HCT116 (cell line): ENCODE data around the gene EHD4. TPM values are rescaled to one million over a fixed set of nuclear protein-coding genes. Genes with fewer than 3 reads are reported as not detected.

Experiments used
- ATAC-seq: fragments of 200-7000 bp; cut with Tn5 transposase; 2 replicates; pipeline ENCODE4 v1.9.1; 2020; ENCODE audit warnings: mild to moderate bottlenecking, moderate library complexity
- BruUV-seq: library from RNA; stranded (reverse); fragments of 400-500 nt; replicated peaks from 2 replicates; lab custom pipeline; 2021; lab: Mats Ljungman, UMichigan
- CTCF ChIA-PET: fragments of 300-600 bp; sonication (Branson Sonifier 250); formaldehyde crosslinking; loops from one replicate; lab custom pipeline; 2021; ENCODE audit warnings: antibody characterized with exemption; lab: Charles Lee
- POLR2A ChIA-PET: fragments of 300-600, 350-600 bp; sonication (Branson Sonifier 250); formaldehyde crosslinking; loops from one replicate; lab custom pipeline; 2021; ENCODE audit warnings: antibody characterized with exemption; lab: Charles Lee
- RAD21 ChIA-PET, 2 experiments: fragments of 300-600 bp; sonication (Branson Sonifier 250); formaldehyde crosslinking; loops; one replicate each; lab custom pipeline; 2023; ENCODE audit warnings: low total read pairs in 2 of 2; ENCODE audit not compliant: uncharacterized antibody in 2 of 2, unreplicated experiment in 2 of 2, low non-redundant PET in 1 of 2; lab: Charles Lee
- DNase-seq: peaks from one replicate; pipeline ENCODE4 v3.0.0-alpha.2; 2010; ENCODE audit warnings: low read depth, low spot score
- H2AFZ ChIP-seq: fragments of 200-600 bp; shearing (Covaris generic), sonication (generic); 2 replicates; pipeline ENCODE4 v1.6.1; 2017; ENCODE audit warnings: low read depth, mixed run types, mixed read lengths, antibody characterized with exemption, low read length; ENCODE audit not compliant: poor library complexity, severe bottlenecking
- H3K27ac ChIP-seq: 2 replicates; pipeline ENCODE4 v1.5.1; 2012; ENCODE audit warnings: low read depth, low read length
- H3K27me3 ChIP-seq: fragments of 200-600 bp; sonication (generic); 2 replicates; pipeline ENCODE4 v1.6.1; 2016; ENCODE audit warnings: mixed run types, low read length, mixed read lengths; ENCODE audit not compliant: insufficient read depth
- H3K36me3 ChIP-seq, 2 experiments: fragments of 200-500 bp in 1 of 2; fragments of 200-600 bp in 1 of 2; sonication (Bioruptor generic) in 1 of 2; sonication (generic) in 1 of 2; 2 replicates each; pipeline versions ENCODE4 v1.5.1 to v1.6.1; 2014 to 2016; ENCODE audit warnings: low read length in 2 of 2, inconsistent platforms in 1 of 2, mixed read lengths in 1 of 2, mixed run types in 1 of 2; ENCODE audit not compliant: insufficient read depth in 2 of 2, control insufficient read depth in 1 of 2
- H3K4me1 ChIP-seq, 2 experiments: fragments of 200-600 bp in 1 of 2; sonication (generic) in 1 of 2; 2 replicates each; pipeline versions ENCODE4 v1.5.1 to v1.6.1; 2012 to 2017; ENCODE audit warnings: low read length in 2 of 2, inconsistent platforms in 1 of 2, mild to moderate bottlenecking in 1 of 2, mixed read lengths in 1 of 2, mixed run types in 1 of 2, moderate library complexity in 1 of 2; ENCODE audit not compliant: insufficient read depth in 2 of 2, control insufficient read depth in 1 of 2
- H3K4me2 ChIP-seq: fragments of 200-600 bp; sonication (generic); 2 replicates; pipeline ENCODE4 v1.6.1; 2017; ENCODE audit warnings: mixed run types, low read length, mixed read lengths
- H3K4me3 ChIP-seq, 2 experiments: fragments of 200-600 bp in 1 of 2; sonication (generic) in 1 of 2; replicated peaks in 1 of 2; 2 replicates each; pipeline ENCODE4 v1.5.1; 2011 to 2016; ENCODE audit warnings: low read length in 2 of 2, control low read depth in 1 of 2, low read depth in 1 of 2, mild to moderate bottlenecking in 1 of 2, mixed read lengths in 1 of 2, mixed run types in 1 of 2
- H3K79me2 ChIP-seq: fragments of 200-600 bp; sonication (generic); 2 replicates; pipeline ENCODE4 v1.6.1; 2017; ENCODE audit warnings: mild to moderate bottlenecking, mixed run types, low read length, moderate library complexity, mixed read lengths; ENCODE audit not compliant: insufficient read depth
- H3K9ac ChIP-seq: fragments of 200-600 bp; sonication (generic); 2 replicates; pipeline ENCODE4 v1.6.1; 2016; ENCODE audit warnings: low read length, mixed read lengths
- H3K9me2 ChIP-seq: fragments of 200-600 bp; sonication (generic), shearing (Covaris generic); 2 replicates; pipeline ENCODE4 v1.6.1; 2017; ENCODE audit warnings: mixed run types, mild to moderate bottlenecking, moderate library complexity; ENCODE audit not compliant: insufficient read depth
- H3K9me3 ChIP-seq, 2 experiments: fragments of 200-500 bp in 1 of 2; fragments of 200-600 bp in 1 of 2; sonication (Bioruptor generic) in 1 of 2; sonication (generic) in 1 of 2; 2 replicates each; pipeline ENCODE4 v1.6.1; 2014 to 2017; ENCODE audit warnings: low read length in 2 of 2, mixed read lengths in 2 of 2, inconsistent platforms in 1 of 2, low read depth in 1 of 2, mild to moderate bottlenecking in 1 of 2, mixed run types in 1 of 2, moderate library complexity in 1 of 2; ENCODE audit not compliant: control insufficient read depth in 1 of 2, insufficient read depth in 1 of 2
- H4K20me1 ChIP-seq: fragments of 200-600 bp; sonication (generic), shearing (Covaris generic); 2 replicates; pipeline ENCODE4 v1.6.1; 2017; ENCODE audit warnings: mixed run types, mild to moderate bottlenecking, moderate library complexity; ENCODE audit not compliant: insufficient read depth
- CBX3 ChIP-seq: IDR thresholded peaks from 2 replicates; pipeline ENCODE4 v1.6.1; 2012; ENCODE audit warnings: low read depth
- CEBPB ChIP-seq: IDR thresholded peaks from 2 replicates; pipeline ENCODE4 v1.6.1; 2012; ENCODE audit warnings: low read depth
- CTCF ChIP-seq, 3 experiments: fragments of 200-600 bp in 1 of 3; sonication (generic) in 1 of 3; IDR thresholded peaks in 2 of 3; conservative IDR thresholded peaks in 1 of 3; 2 replicates each; pipeline ENCODE4 v1.5.1; 2012 to 2017; ENCODE audit warnings: low read depth in 2 of 3, low read length in 2 of 3, antibody characterized with exemption in 1 of 3, borderline replicate concordance in 1 of 3, control low read depth in 1 of 3, mild to moderate bottlenecking in 1 of 3, mixed read lengths in 1 of 3, mixed run types in 1 of 3, moderate library complexity in 1 of 3; ENCODE audit not compliant: insufficient read depth in 1 of 3
- EGR1 ChIP-seq: IDR thresholded peaks from 2 replicates; pipeline ENCODE4 v1.6.1; 2012; ENCODE audit warnings: low read depth
- ELF1 ChIP-seq: IDR thresholded peaks from 2 replicates; pipeline ENCODE4 v1.6.1; 2012; ENCODE audit warnings: low read depth, borderline replicate concordance
- EZH2 ChIP-seq: fragments of 200-600 bp; sonication (generic); IDR thresholded peaks from 2 replicates; pipeline ENCODE4 v1.6.1; 2017; ENCODE audit warnings: antibody characterized with exemption, mixed run types
- EZH2phosphoT487 ChIP-seq: fragments of 200-600 bp; IDR thresholded peaks from 2 replicates; pipeline ENCODE4 v1.6.1; 2018; ENCODE audit warnings: antibody characterized with exemption, borderline replicate concordance
- FOSL1 ChIP-seq: IDR thresholded peaks from 2 replicates; pipeline ENCODE4 v1.6.1; 2012; ENCODE audit warnings: low read depth
- JUND ChIP-seq: IDR thresholded peaks from 2 replicates; pipeline ENCODE4 v1.6.1; 2012
- MAX ChIP-seq: IDR thresholded peaks from 2 replicates; pipeline ENCODE4 v1.6.1; 2012
- POLR2A ChIP-seq: IDR thresholded peaks from 2 replicates; pipeline ENCODE4 v1.7.0; 2011; ENCODE audit warnings: borderline replicate concordance; ENCODE audit not compliant: insufficient read depth, insufficient read length; ENCODE audit errors: extremely low read depth
- POLR2AphosphoS5 ChIP-seq: IDR thresholded peaks from 2 replicates; pipeline ENCODE4 v1.6.1; 2011; ENCODE audit warnings: mild to moderate bottlenecking, low read depth, low read length, moderate library complexity
- RAD21 ChIP-seq: IDR thresholded peaks from 2 replicates; pipeline ENCODE4 v1.6.1; 2012; ENCODE audit warnings: low read depth, mild to moderate bottlenecking
- REST ChIP-seq: IDR thresholded peaks from 2 replicates; pipeline ENCODE4 v1.6.1; 2012; ENCODE audit warnings: low read depth
- SIN3A ChIP-seq: IDR thresholded peaks from 2 replicates; pipeline ENCODE4 v1.6.1; 2012; ENCODE audit warnings: low read depth
- SP1 ChIP-seq: IDR thresholded peaks from 2 replicates; pipeline ENCODE4 v1.6.1; 2012; ENCODE audit warnings: low read depth
- SRF ChIP-seq: IDR thresholded peaks from 2 replicates; pipeline ENCODE4 v1.6.1; 2012; ENCODE audit warnings: low read depth
- TCF7L2 ChIP-seq: IDR thresholded peaks from 2 replicates; pipeline ENCODE4 v1.7.0; 2011; ENCODE audit warnings: borderline replicate concordance, inconsistent platforms; ENCODE audit not compliant: insufficient read depth, insufficient read length; ENCODE audit errors: extremely low read depth
- YY1 ChIP-seq: IDR thresholded peaks from 2 replicates; pipeline ENCODE4 v1.6.1; 2011; ENCODE audit warnings: low read length, low read depth, moderate library complexity, mild to moderate bottlenecking; ENCODE audit not compliant: insufficient replicate concordance; ENCODE audit errors: extremely low read depth
- ZFX ChIP-seq: fragments of 450-650 bp; IDR thresholded peaks from 2 replicates; pipeline ENCODE4 v1.6.1; 2017
- intact Hi-C: fragments of 100-400 bp; cut with micrococcal nuclease; formaldehyde crosslinking; loops from 2 replicates; pipeline ENCODE4 v1.10.0; 2022
- total RNA-seq: library from RNA; stranded (reverse); gene quantifications from one replicate; pipeline ENCODE4 v1.2.1, GENCODE V29; 2021; ENCODE audit not compliant: unreplicated experiment

EHD4 gene
- total RNA-seq, 1 experiment from 2014 or later = 28.0 TPM

- ChIA-PET RAD21 (no interaction called here), POLR2A (no interaction called here), CTCF (no interaction called here)
- DNase-seq (no peak), ATAC-seq (no peak)
- no peaks in the 10 kb centered on the region for H4K20me1 ChIP-seq
- peaks cover 41% of the 10 kb centered on the region; the same call in 1 of the 2 replicates for H3K79me2 ChIP-seq
- TF ChIP-seq POLR2A (no peak), RAD21 (no peak), CBX3 (no peak), REST (no peak), POLR2AphosphoS5 (no peak), EGR1 (no peak), JUND (no peak), ELF1 (no peak), SP1 (no peak), EZH2 (no peak), TCF7L2 (no peak), SIN3A (no peak), CEBPB (no peak), ZFX (no peak), SRF (no peak), YY1 (no peak), MAX (no peak), EZH2phosphoT487 (no peak), FOSL1 (no peak), CTCF (IDR thresholded peaks at IDR 0.05 in 2 of 3, conservative IDR thresholded peaks at IDR 0.05 in 1 of 3; ENCODE audit: borderline replicate concordance in 1 of 3, insufficient read depth in 1 of 3, low read depth in 2 of 3, low read length in 2 of 3) (no peak)
- peaks cover 24 to 48% of the 10 kb centered on the region in 2 experiments for H3K4me1 ChIP-seq
- no peak overlapping the region for H3K4me2 ChIP-seq
- no peaks in the 10 kb centered on the region for H3K9me2 ChIP-seq
- H3K9me3 ChIP-seq = no peaks in the 10 kb centered on the region
- intact Hi-C loops = no loop called here
- no peak overlapping the region for H3K27ac ChIP-seq
- H3K36me3 ChIP-seq = peaks cover 0 to 7% of the 10 kb centered on the region in 2 experiments; a peak in 1 of 4 replicates
- H3K27me3 ChIP-seq = no peaks in the 10 kb centered on the region
- no peak overlapping the region for H3K4me3 ChIP-seq
- H3K9ac ChIP-seq = no peak overlapping the region
- no peak overlapping the region for H2AFZ ChIP-seq
- BruUV-seq = no TSS peak
Observed at GRCh38 chr15:41928637-41929620, 43.4 kb downstream of the EHD4 start.
